ENCODE data around the gene CTRB2. TPM values are rescaled to one million over a fixed set of nuclear protein-coding genes. Genes with fewer than 3 reads are reported as not detected.

Gene CTRB2
- polyA plus RNA-seq, 1 of the 3 experiments (the other 2 are of a cell fraction): not detected

GRCh38 chr16:75250089-75250808 is 43.3 kb upstream of the CTRB2 start:
- Histone ChIP-seq H3F3A (replicated peaks; ENCODE audit: insufficient read depth) (peaks cover 39% of the 10 kb centered on the region), H3K9me3 (no peaks in the 10 kb centered on the region), H4K20me1 (ENCODE audit: insufficient read depth) (peaks cover 81% of the 10 kb centered on the region), H3K9ac (peak overlapping the region; percentile 98), H3K36me3 (replicated peaks in 1 of 2; ENCODE audit: control insufficient read depth in 1 of 2, insufficient read depth in 2 of 2, low read length in 1 of 2) (peaks cover 0 to 3% of the 10 kb centered on the region in 2 experiments), H3K27ac (ENCODE audit: low read depth in 2 of 2, low read length in 1 of 2) (peak overlapping the region; percentile 29 to 98; a peak in 3 of 4 replicates), H3K4me3 (ENCODE audit: low read depth in 2 of 2, low read length in 1 of 2) (peak overlapping the region; percentile 77 to 88), H3K4me2 (peak overlapping the region; percentile 81), H3K9me2 (no peaks in the 10 kb centered on the region), H3K79me2 (ENCODE audit: insufficient read depth) (peaks cover 94% of the 10 kb centered on the region), H3K4me1 (ENCODE audit: control insufficient read depth in 1 of 2, insufficient read depth in 2 of 2, low read depth in 1 of 2, low read length in 1 of 2) (peaks cover 76 to 79% of the 10 kb centered on the region in 2 experiments; a peak in 3 of 4 replicates), H3K27me3 (ENCODE audit: insufficient read depth) (no peaks in the 10 kb centered on the region), H2AFZ (ENCODE audit: low read depth) (no peak overlapping the region)
- no peak for DNase-seq
- ChIA-PET CTCF (interaction anchor here (0.5 to 3.1 kb wide), 17 partner anchors 8 to 1349 kb away, joined by 3 to 25 read pairs (median 4); no protein-coding TSS in a partner anchor), POLR2A (interaction anchor here (1.1 kb wide), 1 partner anchor 14 kb away, joined by 3 read pairs; no protein-coding TSS in a partner anchor)
- WGBS (ENCODE audit: low lambda C conversion rate): 21% methylated on average over 21 of the region's 29 CpGs
- TF ChIP-seq NRF1 (IDR thresholded peaks at IDR 0.05; ENCODE audit: low read depth, low read length) (no peak), CHD2 (IDR thresholded peaks at IDR 0.05; ENCODE audit: low read length, partially characterized antibody) (no peak), EZH2phosphoT487 (IDR thresholded peaks at IDR 0.05; ENCODE audit: borderline replicate concordance, low read depth) (no peak), RXRA (IDR thresholded peaks at IDR 0.05; ENCODE audit: borderline replicate concordance, low read depth) (no peak), SMC3 (IDR thresholded peaks at IDR 0.05; ENCODE audit: low read depth, low read length) (peak; percentile 24; the same call in 1 of the 2 replicates), NFIC (IDR thresholded peaks at IDR 0.05; ENCODE audit: borderline replicate concordance) (no peak), PBX3 (IDR thresholded peaks at IDR 0.05) (no peak), RAD21 (IDR thresholded peaks at IDR 0.05; ENCODE audit: low read length) (peak; percentile 51), FOSL2 (IDR thresholded peaks at IDR 0.05; ENCODE audit: borderline replicate concordance, low read depth) (no peak), YY1 (IDR thresholded peaks at IDR 0.05; ENCODE audit: low read depth) (no peak), FOXJ3 (CRISPR knock-in tag; IDR thresholded peaks at IDR 0.05) (no peak), MEF2A (IDR thresholded peaks at IDR 0.05; ENCODE audit: borderline replicate concordance, low read depth) (no peak), EP300 (IDR thresholded peaks at IDR 0.05; ENCODE audit: borderline replicate concordance in 1 of 2, low read depth in 1 of 2, low read length in 1 of 2) (no peak), TCF12 (IDR thresholded peaks at IDR 0.05) (no peak), SIN3A (IDR thresholded peaks at IDR 0.05; ENCODE audit: borderline replicate concordance, low read depth, low read length) (no peak), ZBTB33 (IDR thresholded peaks at IDR 0.05; ENCODE audit: borderline replicate concordance, low read depth) (no peak)

Data from SK-N-SH (cell line).